ENCODE results near the gene CCDC183.
"Not testable (repeated sequence)": the region's sequence is repeated elsewhere in the genome, so short reads cannot be mapped to it uniquely, and the experiment has no call there.

Gene CCDC183

DNA sequence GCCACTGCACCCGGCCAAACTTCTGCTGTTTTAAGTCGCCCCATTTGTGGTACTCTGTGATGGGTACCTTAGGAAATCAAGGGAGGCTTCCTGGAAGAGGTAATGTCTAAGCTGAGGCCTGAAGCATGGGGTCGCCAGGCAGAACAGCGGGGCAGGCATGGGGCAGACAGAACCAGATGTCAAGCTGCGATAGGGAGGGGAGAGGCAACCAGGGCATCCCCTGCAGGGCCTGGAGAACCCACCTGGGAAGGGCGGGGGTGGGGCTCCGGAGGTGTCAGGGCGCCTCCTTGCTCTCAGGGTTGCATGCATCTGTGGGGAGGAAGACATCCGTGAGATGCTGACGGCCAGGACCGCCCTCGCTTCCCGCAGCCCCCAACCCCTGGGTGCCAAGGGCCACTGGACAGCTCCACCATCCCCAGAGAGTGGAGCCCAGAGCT, 34.6 kb upstream of the CCDC183 start:
- no peak for DNase-seq (ENCODE audit: low spot score)
- Histone ChIP-seq H3K27ac (no peak overlapping the region), H3K4me3 (no peak overlapping the region)
- TF ChIP-seq, protein P1, sequence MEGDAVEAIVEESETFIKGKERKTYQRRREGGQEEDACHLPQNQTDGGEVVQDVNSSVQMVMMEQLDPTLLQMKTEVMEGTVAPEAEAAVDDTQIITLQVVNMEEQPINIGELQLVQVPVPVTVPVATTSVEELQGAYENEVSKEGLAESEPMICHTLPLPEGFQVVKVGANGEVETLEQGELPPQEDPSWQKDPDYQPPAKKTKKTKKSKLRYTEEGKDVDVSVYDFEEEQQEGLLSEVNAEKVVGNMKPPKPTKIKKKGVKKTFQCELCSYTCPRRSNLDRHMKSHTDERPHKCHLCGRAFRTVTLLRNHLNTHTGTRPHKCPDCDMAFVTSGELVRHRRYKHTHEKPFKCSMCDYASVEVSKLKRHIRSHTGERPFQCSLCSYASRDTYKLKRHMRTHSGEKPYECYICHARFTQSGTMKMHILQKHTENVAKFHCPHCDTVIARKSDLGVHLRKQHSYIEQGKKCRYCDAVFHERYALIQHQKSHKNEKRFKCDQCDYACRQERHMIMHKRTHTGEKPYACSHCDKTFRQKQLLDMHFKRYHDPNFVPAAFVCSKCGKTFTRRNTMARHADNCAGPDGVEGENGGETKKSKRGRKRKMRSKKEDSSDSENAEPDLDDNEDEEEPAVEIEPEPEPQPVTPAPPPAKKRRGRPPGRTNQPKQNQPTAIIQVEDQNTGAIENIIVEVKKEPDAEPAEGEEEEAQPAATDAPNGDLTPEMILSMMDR (IDR thresholded peaks at IDR 0.05) = no peak

DNA sequence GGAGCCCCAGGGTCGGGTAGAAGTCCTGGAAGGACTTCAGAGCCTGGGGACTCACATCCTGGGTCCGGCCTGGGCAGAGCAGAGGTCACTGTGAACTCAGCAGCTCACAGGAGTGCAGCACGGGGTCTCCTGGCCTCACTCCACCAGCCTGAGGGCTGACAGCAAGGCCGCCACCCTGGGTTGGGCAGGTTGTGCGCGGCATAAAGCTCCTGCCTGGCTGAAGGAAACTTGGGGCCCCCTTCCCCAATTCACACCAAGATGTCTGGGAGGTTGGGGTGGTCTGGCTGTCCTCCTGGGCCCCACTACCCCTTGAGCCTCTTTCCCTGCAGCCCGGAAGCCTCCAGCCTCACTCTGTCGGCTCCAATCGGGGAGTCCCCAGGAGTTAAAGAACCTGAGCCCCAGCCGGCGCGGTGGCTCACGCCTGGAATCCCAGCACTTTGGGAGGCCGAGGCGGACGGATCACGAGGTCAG, 33.9 kb upstream of the CCDC183 start:
- no peak for DNase-seq (ENCODE audit: low spot score)
- H3K4me3 ChIP-seq = no peak overlapping the region
- TF ChIP-seq, protein P1 (IDR thresholded peaks at IDR 0.05) = no peak

DNA sequence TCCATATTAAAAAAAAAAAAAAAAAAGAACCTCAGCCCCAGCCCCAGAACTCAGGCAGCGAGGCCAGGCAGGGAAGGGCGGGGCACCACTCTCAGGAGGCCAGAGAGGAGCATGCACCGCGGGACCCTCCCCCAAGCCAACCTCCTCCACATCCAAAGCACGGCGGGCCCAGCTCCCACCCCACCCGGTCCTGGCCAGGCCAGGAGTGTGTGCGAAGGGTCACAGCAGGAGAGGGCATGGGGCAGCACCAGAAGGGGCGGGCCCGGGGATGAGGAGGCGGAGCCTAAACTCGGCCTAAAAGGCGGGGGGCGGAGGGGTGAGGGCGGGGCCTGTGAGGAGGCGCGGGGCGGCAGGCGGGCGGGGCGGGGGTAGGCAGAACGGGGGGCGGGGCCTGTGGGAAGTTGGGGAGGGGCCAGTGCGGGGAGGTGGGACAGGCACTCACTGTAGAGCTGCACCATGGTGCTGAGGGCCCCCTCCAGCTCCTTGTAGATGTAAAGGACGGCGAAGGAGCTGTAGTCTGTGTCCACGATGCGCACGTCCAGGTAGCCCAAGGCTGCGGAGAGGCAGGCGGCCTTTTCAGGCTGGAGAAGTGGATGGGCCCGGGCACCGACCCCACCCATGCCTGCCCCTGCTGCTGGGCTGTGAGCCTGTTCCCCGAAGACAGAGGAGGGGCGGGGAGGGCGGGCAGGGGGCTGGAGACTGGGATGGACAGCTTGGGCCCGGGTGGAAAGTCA, 33.1 kb upstream of the CCDC183 start:
- DNase-seq (ENCODE audit: low spot score) = no peak
- no peak overlapping the region for H3K27ac ChIP-seq
- TF ChIP-seq, protein P1 (IDR thresholded peaks at IDR 0.05) = no peak
- H3K4me3 ChIP-seq = no peak overlapping the region

More for the DNA sequence above, 33.9 kb upstream of the CCDC183 start:
- no peak overlapping the region for H3K27ac ChIP-seq

DNA sequence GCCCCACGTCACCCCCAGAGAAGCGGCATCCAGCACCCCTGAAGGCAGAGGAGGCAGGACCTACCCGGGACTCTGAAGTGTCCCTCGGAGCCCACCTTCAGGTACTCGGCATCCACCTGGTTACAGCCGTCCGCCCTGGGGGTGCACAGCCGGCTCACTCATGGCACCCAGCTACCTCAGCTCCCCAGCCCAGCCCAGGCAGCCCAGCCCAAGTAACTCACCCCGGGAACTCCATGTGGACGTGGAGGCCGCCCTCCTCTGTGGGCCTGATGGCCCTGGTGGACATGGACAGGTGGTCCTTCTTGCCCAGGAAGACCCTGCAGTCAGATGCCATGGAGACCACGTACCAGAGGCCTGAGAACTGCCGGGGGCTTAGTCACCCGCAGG, 32.5 kb upstream of the CCDC183 start:
- Histone ChIP-seq H3K27ac (no peak overlapping the region), H3K4me3 (no peak overlapping the region)
- no peak for DNase-seq (ENCODE audit: low spot score)
- TF ChIP-seq, protein P1 (IDR thresholded peaks at IDR 0.05) = no peak

DNA sequence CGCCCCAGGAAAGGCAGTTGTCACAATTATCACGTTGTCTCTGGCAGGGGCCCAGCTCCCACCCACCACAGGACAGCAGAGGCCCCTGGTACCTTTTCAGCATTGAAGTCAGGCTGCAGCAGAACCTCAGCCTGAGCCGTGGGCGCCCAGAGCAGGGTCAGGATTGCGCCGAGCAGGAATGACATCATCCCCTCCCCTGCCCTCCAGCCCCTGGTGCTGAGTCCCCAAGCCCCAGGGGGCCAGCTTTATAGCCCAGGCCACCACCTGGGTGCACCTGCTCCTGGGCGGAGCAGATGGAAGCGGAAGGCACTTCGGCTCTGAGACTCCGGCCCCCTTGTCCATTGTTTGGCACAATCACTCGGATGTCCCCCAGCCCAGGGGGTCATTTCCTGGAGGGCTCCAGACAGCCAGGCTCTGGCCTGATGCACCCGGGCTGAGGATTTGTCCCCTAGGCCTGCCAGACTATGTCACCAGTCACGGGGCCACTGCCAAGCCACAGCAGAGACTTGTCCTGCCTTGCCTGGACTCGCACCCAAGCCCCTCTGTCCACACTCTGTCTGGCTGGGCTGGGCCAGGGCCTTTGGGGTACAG, 31.7 kb upstream of the CCDC183 start, which contains the start of gene LCN15:
Gene LCN15 (minus strand): TSS at position 218 of the 591 bp plus-strand sequence. CDS start 30 bp downstream, at position 188.
- H3K4me3 ChIP-seq = no peak within 1 kb of the TSS
- no peak for DNase-seq (ENCODE audit: low spot score)
- no peak within 1 kb of the TSS for H3K27ac ChIP-seq

DNA sequence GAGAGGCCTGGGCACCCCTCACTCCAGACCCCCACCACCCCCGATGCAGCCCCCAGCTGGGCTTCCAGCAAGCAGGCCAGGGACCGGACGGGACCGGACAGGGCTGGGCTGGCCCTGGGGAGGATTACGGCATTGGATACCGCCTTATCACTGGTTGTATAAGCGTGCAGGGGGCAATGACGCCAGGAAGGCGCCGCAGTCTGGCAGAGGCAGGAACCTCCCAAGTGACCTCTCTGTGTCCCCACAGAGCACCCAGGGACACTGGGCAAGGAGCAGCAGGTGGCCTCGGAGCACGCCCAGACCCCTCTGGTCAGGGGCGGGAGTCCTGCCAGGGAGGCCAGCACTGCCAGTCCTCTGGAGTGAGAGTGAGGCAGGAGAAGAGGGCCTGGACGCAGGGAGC, 31.1 kb upstream of the CCDC183 start:
- TF ChIP-seq, protein P1 (IDR thresholded peaks at IDR 0.05) = no peak
- no peak overlapping the region for H3K27ac ChIP-seq

More for the DNA sequence above, 31.7 kb upstream of the CCDC183 start, which contains the start of gene LCN15:
- TF ChIP-seq, protein P1 (IDR thresholded peaks at IDR 0.05) = no peak

DNA sequence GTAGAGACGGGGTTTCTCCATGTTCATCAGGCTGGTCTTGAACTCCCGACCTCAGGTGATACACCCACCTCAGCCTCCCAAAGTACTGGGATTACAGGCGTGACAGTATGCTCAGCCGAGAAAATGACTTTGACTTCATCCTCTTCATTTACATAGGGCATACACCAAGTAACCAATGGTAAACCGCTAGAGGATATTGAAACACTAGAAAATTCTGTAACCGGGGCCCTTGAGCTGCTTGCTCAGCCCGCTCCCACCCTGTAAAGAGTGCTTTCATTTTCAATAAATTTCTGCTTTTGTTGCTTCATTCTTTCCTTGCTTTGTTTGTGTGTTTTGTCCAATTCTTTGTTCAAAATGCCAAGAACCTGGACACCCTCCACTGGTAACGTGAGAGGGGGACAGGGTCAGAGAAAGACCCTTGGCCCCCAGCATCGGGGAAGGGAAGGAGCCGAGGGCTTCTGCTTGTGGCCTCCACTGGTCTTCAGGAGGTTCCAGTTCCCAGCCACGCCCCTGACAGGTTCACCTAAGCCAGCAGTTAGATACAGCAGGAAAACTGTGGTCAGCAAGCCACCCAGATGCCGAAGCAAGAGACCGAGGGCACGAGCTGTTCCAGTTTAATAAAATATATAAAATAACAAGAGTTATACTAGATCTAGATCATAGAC, 30.3 kb upstream of the CCDC183 start:
- not testable (repeated sequence) for DNase-seq (ENCODE audit: low spot score); H3K4me3 ChIP-seq; H3K27ac ChIP-seq

More for the DNA sequence above, 31.1 kb upstream of the CCDC183 start:
- DNase-seq (ENCODE audit: low spot score) = no peak
- no peak overlapping the region for H3K4me3 ChIP-seq

DNA sequence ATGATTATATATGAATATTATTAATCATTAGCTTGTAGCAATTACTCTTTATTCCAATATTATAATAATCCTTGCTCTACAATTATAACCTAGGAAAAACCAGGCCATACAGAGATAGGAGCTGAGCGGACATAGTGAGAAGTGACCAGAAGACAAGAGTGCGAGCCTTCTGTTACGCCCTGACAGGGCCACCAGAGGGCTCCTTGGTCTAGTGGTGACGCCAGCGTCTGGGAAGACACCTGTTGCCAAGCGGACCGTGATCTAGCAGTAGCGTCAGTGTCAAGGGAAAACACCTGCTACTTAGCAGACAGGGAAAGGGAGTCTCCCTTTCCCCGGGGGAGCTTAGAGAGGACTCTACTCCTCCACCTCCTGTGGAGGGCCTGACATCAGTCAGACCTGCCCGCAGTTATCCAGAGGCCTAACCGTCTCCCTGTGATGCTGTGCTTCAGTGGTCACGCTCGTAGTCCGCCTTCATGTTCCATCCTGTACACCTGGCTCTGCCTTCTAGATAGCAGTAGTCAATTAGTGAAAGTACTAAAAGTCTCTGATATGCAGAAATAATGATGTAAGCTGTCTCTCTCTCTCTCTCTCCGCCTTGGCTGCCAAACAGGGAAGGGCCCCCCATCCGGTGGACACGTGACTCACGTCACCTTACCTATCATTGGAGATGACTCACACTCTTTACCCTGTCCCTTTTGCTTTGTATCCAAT, 29.6 kb upstream of the CCDC183 start:
- not testable (repeated sequence) for DNase-seq (ENCODE audit: low spot score); H3K27ac ChIP-seq

More for the DNA sequence above, 29.6 kb upstream of the CCDC183 start:
- H3K4me3 ChIP-seq = not testable (repeated sequence)

Measured in coronary artery (tissue), 2 donors.